Measurements from ENCODE around the gene CHST7.
A peak's percentile ranks its signal among the peaks of the same experiment; 100 is the strongest.

The CHST7 gene

GRCh38 chrX:46627062-46627461 is 53.5 kb downstream of the CHST7 start:
- TF ChIP-seq, protein P1, sequence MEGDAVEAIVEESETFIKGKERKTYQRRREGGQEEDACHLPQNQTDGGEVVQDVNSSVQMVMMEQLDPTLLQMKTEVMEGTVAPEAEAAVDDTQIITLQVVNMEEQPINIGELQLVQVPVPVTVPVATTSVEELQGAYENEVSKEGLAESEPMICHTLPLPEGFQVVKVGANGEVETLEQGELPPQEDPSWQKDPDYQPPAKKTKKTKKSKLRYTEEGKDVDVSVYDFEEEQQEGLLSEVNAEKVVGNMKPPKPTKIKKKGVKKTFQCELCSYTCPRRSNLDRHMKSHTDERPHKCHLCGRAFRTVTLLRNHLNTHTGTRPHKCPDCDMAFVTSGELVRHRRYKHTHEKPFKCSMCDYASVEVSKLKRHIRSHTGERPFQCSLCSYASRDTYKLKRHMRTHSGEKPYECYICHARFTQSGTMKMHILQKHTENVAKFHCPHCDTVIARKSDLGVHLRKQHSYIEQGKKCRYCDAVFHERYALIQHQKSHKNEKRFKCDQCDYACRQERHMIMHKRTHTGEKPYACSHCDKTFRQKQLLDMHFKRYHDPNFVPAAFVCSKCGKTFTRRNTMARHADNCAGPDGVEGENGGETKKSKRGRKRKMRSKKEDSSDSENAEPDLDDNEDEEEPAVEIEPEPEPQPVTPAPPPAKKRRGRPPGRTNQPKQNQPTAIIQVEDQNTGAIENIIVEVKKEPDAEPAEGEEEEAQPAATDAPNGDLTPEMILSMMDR (conservative IDR thresholded peaks at IDR 0.05; ENCODE audit: low read length), result no peak
- DNase-seq (ENCODE audit: low read depth), result no peak
- H3K4me3 ChIP-seq (ENCODE audit: low read length), result no peak overlapping the region

- TF ChIP-seq, protein P1 (conservative IDR thresholded peaks at IDR 0.05; ENCODE audit: low read length), result no peak
- no peak for DNase-seq (ENCODE audit: low read depth)
- no peak overlapping the region for H3K4me3 ChIP-seq (ENCODE audit: low read length)
Observed at GRCh38 chrX:46627711-46628419, 54.3 kb downstream of the CHST7 start.

DNA sequence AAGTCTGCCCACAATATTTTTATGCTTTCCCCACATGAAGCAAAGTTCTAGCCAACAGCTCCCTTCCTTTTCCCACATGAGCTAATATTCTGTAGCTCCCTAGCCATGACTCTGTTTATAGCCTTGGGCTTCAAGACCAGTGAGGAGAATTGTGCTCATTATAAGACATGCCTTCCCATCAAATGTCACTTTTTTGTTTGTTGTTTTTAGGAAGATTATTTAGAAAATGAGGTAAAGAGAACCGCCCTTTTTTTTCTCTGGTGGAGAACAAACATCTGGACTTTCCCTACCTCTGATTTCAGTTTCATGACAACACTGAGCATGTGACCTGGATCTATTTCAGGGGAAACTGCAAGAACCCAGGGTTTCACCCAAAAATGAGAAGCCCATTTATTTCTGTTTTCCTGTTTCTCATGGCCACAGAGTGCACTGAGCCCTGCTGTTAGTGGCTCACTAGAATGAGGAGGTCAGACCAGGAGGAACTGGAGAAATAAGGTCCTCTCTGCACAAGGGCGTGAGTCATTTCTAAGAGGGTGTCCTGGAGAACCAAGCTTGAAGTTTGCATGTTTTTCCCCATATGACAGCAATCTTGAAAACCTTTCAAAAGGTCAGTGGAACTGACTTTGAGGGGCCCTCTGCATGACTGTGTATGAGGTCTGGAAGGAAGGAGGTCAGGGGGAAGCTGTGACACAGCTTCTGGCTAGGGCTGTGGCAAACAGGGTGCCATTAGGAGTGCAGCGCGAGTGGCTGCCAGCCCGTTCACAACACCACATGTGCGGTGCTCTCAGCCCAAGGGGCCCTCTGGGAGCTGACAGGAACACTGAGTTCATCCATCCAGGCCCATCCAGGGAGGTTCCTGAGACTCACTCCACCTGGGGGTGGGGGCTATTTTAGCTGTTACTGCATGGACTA is 55.2 kb downstream of the CHST7 start:
- TF ChIP-seq, protein P1 (conservative IDR thresholded peaks at IDR 0.05; ENCODE audit: low read length), result no peak
- DNase-seq (ENCODE audit: low read depth), result peak; percentile 63

DNA sequence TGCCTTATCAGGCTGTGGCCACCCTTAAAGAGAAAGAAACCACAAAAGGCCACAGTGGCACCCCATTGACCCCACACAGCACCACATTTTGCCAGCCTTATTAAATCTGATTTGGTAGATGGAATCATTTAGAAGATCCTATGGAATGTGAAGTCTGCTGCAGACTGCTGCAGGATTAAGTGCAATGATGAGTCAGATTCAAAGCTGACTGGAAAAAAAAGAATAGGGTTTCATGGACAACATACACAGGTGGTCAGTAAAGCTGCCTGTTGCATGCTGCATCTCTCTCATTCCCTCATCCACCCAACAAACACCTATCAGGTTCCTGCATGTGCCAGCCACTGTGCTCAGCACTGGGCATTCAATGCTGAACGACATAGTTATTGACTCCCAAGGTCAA is 56.6 kb downstream of the CHST7 start:
- TF ChIP-seq, protein P1 (conservative IDR thresholded peaks at IDR 0.05; ENCODE audit: low read length), result no peak
- peak; percentile 35 for DNase-seq (ENCODE audit: low read depth)
- no peak overlapping the region for H3K4me3 ChIP-seq (ENCODE audit: low read length)

More for the DNA sequence above, 55.2 kb downstream of the CHST7 start:
- no peak overlapping the region for H3K4me3 ChIP-seq (ENCODE audit: low read length)

- H3K4me3 ChIP-seq (ENCODE audit: low read length), result no peak overlapping the region
- TF ChIP-seq, protein P1 (conservative IDR thresholded peaks at IDR 0.05; ENCODE audit: low read length), result no peak
- DNase-seq (ENCODE audit: low read depth), result no peak
Observed at GRCh38 chrX:46634577-46634976, 61.0 kb downstream of the CHST7 start.

DNA sequence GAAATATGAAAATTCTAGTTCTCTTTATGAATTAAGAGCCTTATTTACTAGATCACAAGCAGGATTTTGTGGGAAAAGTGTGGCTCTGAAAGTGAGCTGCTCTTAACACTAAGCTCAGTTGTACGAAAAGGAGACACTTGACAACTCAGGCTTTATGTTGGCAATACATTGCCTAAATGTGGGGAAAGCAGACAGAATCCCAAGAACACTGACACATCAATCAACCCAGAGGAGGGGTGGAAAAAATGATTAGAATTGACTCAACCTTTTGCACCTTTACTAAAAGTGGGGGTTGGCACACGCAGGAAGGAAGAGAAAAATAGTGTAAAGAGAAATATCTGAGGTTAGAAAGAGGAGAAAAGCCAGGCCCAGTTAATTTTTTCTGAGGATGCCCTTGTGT is 61.6 kb downstream of the CHST7 start:
- no peak for DNase-seq (ENCODE audit: low read depth)
- TF ChIP-seq, protein P1 (conservative IDR thresholded peaks at IDR 0.05; ENCODE audit: low read length), result no peak

More for the DNA sequence above, 61.6 kb downstream of the CHST7 start:
- H3K4me3 ChIP-seq (ENCODE audit: low read length), result no peak overlapping the region
